HG03066 (cell line): ENCODE data around the gene LRRC3.
"Not testable (repeated sequence)": the region's sequence is repeated elsewhere in the genome, so short reads cannot be mapped to it uniquely, and the experiment has no call there.

Source experiments
- ATAC-seq: cut with Tn5 transposase; IDR thresholded peaks from one replicate; pipeline ENCODE4 v1.9.1; 2021; ENCODE audit warnings: low read depth; ENCODE audit not compliant: unreplicated experiment

LRRC3 gene

GRCh38 chr21:44494956-44495355 is 39.6 kb downstream of the LRRC3 start:
- no peak for ATAC-seq

DNA sequence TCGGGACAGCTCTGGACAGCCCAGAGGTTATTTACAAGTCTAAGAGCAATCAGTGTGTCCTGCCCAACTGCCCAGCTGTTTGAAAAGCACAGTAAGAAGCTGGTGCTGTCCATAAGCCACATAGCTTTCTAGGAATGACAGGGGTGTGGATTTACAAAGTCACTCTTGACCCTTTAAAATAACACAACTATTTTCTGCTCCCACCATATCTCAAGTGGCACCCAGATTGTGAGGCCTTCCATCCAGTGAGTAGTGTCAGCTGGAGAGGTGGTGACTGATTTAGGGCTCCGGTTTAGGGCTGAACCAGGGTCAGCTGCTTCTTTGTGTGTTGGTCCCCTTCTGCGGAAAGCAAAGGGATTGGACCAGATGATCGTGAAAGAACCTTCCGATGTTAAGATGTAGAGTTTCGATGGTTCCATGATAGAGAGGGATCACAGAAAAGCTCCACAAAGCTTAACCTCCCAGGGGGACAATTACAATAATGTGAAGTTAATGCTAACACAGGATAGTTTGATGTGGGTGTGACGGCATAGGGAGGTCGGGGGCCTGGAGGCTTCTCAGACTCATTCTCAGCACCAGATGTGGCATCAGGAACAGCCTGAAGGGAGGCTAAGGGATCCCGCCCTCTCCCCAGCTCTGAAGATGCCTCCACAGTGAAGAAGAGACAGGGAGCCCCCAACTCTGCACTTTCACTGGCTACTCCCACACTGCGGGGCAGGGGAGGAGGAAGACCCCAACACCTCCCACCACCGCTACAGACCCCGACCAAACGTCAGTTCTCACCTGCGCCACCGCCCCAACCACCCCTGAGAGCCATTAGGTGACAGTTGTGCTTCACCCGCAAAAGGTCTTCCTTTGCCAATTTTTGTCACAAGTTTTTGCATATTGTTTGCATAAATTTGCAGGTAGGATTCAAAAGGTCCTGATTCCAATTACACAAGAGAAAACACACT is 40.6 kb downstream of the LRRC3 start:
- no peak for ATAC-seq

- no peak for ATAC-seq
Observed at GRCh38 chr21:44496564-44497550, 41.5 kb downstream of the LRRC3 start.

- ATAC-seq, result no peak
Observed at GRCh38 chr21:44497703-44498126, 42.4 kb downstream of the LRRC3 start.

GRCh38 chr21:44498280-44499210 is 43.2 kb downstream of the LRRC3 start:
- no peak for ATAC-seq

- no peak for ATAC-seq
Observed at GRCh38 chr21:44499211-44499560, 43.9 kb downstream of the LRRC3 start.

DNA sequence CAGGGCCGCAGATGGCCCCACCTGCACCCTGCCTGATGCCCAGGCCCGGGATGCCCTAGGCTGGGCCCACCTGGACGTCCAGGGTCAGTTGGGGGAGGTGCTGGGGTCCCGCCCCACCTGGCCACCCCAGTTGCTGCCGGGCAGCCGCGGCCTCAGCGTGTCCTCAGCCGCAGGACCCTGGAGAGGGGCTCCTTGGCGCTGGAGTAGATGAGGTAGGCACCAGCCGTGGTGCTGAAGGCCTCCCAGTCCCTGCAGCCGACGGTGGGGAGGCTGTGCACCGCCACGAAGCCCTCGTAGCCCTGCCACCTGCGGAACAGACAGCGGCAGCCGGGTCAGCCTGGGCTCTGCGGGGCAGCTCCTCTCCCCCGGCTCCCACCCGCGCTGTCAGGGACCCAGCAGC is 44.3 kb downstream of the LRRC3 start:
- no peak for ATAC-seq

DNA sequence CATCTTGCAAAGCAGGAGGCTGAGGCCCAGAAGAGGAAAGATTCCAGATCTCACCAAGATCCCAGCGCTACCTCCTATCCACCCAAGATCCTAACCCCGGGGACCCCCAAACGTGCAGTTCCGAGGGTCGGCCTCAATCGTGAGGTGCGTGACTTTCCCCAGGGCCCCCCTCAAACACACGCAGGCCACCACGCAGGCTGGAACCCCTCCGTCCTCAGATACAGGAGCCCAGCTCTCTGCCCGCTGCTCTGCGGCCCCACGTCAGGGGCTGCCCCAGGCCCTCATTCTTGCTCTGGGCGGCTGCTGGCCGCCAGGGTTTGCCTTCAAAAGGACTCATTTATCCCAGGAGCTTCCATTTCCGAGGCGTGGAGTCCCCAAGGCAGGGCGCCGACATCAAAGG is 44.8 kb downstream of the LRRC3 start:
- no peak for ATAC-seq

GRCh38 chr21:44502171-44502958 is 47.1 kb downstream of the LRRC3 start:
- no peak for ATAC-seq

- not testable (repeated sequence) for ATAC-seq
Observed at GRCh38 chr21:44503006-44503889, 47.9 kb downstream of the LRRC3 start.

DNA sequence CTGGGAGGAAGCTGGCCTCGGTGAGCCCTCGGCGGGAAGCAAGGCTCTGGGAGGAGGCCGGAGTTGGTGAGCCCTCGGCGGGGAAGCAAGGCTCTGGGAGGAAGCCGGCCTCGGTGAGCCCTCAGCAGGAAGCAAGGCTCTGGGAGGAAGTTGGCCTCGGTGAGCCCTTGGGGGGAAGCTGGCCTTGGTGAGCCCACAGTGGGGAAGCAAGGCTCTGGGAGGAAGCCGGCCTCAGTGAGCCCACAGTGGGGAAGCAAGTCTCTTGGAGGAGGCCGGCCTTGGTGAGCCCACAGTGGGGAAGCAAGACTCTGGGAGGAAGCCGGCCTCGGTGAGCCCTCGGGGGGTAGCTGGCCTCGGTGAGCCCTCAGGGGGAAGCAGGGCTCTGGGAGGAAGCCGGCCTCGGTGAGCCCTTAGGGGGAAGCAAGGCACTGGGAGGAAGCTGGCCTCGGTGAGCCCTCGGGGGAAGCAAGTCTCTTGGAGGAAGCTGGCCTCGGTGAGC is 48.6 kb downstream of the LRRC3 start:
- ATAC-seq, result no peak

GRCh38 chr21:44505673-44506278 is 50.5 kb downstream of the LRRC3 start:
- no peak for ATAC-seq

DNA sequence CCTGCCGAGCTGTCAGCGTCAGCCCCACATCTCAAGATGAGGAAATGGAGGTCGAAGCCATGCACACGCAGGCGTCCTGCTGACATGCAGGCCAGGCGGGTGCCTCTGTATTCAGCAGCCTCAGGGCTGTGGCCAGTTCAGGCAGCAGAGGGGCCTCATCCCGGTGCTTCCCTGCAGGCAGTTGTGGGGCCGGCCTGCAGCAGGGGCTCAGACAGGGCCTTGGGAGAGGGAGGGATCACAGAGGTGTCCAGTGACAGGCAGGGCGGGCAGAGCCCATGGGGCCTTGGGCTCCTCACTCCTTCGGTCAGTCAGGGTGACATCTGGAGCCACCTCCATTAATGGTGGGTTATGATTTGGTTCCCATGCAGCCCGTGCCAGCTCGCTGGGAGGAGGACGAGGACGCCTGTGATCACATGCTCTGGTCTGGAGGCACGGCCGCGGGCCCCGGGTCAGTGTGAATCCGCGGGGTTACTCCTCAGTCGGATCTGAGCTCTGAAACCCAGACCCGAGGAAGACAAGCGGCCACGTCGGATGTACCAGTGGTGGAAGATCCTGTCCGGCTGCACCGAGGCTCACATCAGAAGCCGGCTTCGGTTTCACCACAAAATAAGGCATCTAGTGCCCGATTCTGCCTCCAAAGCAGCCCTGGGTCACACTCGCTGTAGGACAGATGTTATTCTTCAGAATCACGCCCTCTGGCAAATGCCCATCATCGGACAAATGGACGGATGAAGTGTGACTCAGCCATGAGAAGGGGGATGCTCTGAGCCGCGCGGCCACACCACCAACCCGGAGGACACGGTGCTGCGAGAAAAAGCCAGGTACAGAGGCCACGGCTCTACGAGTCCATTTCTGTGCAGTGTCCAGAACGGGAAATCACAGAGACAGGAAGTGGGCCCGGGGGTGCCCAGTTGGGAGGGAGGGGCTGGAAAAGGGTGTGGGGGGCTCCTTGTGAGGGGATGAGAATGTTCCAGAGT is 51.3 kb downstream of the LRRC3 start:
- no peak for ATAC-seq

DNA sequence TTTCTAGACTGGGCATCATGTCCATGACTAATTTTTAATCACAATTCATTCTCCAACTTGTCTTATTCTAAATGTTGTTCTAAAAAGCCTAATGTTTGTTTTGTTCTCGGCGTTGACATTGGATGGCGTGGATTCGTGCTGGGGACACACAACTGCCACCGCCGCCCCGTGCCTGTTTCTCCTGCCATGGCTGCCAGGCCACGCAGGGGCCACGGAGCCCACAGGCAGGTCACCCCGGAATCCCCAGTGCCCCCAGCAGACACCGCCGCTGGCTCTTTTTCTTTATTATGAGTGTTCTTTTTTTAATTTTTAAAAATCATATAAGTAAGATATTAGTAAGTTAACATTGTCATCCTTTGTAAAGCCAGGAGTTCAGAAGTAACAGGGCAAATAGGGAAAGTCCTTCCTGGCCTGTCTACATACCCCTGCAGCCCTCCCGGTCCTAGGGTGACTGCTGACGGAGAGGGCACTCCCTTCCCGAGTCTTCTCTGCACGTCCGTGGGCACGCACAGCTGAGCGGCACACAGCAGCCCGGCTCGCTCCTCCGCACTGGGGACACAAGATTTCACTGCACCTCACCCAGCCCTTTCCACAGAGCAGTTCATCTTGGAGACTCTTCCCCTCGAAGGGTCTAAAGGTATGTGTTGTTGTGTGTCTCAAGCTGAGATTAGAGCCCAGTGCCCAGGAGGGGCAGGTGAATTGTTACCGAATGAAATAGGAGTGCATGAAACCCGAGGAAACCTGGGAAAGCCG is 52.5 kb downstream of the LRRC3 start:
- ATAC-seq, result no peak

DNA sequence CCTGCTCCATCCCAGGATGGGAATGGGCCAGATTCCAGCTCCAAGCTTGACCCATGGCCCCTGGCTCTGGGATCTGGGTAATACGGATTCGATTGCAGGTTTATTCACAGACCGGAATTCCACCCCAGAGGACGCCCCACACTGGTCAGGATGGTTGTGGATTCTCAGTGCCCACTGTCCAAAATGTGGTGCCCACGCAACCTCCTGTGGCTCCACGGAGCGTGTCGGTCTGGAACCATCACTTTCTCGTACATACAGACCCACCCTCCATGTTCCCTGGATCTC is 53.1 kb downstream of the LRRC3 start:
- no peak for ATAC-seq

GRCh38 chr21:44508711-44509445 is 53.6 kb downstream of the LRRC3 start:
- ATAC-seq, result no peak
